Measurements from ENCODE around the gene MS4A13.
"Not testable (repeated sequence)": the region's sequence is repeated elsewhere in the genome, so short reads cannot be mapped to it uniquely, and the experiment has no call there.

- not testable (repeated sequence) for TF ChIP-seq BHLHE40 (IDR thresholded peaks at IDR 0.05; ENCODE audit: low read depth, low read length); MYC (IDR thresholded peaks at IDR 0.05; ENCODE audit: borderline replicate concordance, low read length); REST (IDR thresholded peaks at IDR 0.05); EHMT2 (IDR thresholded peaks at IDR 0.05; ENCODE audit: low read depth); TP53 (CRISPR knock-in tag; IDR thresholded peaks at IDR 0.05); POLR2A (IDR thresholded peaks at IDR 0.05; ENCODE audit: low read length); KDM1A (IDR thresholded peaks at IDR 0.05; ENCODE audit: low read depth); CTCF (IDR thresholded peaks at IDR 0.05); JUN (IDR thresholded peaks at IDR 0.05); SREBF2 (IDR thresholded peaks at IDR 0.05)
These were observed 23.4 kb downstream of the MS4A13 start for GRCh38 chr11:60538627-60539026.

Data from A549 (cell line).